Measurements from ENCODE around the gene ZNF532.
"Not testable (repeated sequence)": the region's sequence is repeated elsewhere in the genome, so short reads cannot be mapped to it uniquely, and the experiment has no call there.

DNA sequence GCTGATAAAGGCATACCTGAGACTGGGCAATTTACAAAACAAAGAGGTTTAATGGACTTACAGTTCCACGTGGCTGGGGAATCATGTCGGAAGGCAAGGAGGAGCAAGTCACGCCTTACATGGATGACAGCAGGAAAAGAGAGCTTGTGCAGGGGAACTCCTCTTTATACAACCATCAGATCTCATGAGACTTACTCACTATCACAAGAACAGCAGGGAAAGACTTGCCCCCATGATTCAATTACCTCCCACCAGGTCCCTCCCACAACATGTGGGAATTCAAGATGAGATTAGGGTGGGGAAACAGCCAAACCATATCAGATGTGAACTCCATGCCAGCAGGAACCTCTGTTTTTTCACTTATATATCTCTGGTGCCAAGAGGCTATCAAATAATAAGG is 34.8 kb upstream of the ZNF532 start:
- TF ChIP-seq, protein P1, sequence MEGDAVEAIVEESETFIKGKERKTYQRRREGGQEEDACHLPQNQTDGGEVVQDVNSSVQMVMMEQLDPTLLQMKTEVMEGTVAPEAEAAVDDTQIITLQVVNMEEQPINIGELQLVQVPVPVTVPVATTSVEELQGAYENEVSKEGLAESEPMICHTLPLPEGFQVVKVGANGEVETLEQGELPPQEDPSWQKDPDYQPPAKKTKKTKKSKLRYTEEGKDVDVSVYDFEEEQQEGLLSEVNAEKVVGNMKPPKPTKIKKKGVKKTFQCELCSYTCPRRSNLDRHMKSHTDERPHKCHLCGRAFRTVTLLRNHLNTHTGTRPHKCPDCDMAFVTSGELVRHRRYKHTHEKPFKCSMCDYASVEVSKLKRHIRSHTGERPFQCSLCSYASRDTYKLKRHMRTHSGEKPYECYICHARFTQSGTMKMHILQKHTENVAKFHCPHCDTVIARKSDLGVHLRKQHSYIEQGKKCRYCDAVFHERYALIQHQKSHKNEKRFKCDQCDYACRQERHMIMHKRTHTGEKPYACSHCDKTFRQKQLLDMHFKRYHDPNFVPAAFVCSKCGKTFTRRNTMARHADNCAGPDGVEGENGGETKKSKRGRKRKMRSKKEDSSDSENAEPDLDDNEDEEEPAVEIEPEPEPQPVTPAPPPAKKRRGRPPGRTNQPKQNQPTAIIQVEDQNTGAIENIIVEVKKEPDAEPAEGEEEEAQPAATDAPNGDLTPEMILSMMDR (IDR thresholded peaks at IDR 0.05) = not testable (repeated sequence)
- not testable (repeated sequence) for TF ChIP-seq TCF7L2, POLR2AphosphoS5 (IDR thresholded peaks at IDR 0.05; ENCODE audit: low read depth, low read length)
